ENCODE measurements around the gene FRMD3.

FRMD3 gene

GRCh38 chr9:83247732-83248131 lies 290.5 kb downstream of the FRMD3 start:
- H3K4ac ChIP-seq (ENCODE audit: low read depth in 1 of 2, low read length in 2 of 2), result no peak overlapping the region
- H2BK15ac ChIP-seq (ENCODE audit: low read depth, poor library complexity, severe bottlenecking), result no peak overlapping the region
- H2AFZ ChIP-seq (ENCODE audit: low read depth, low read length), result no peak overlapping the region
- H3K9me3 ChIP-seq (ENCODE audit: control insufficient read depth, low read length), result peaks cover 8% of the 10 kb centered on the region
- no peak overlapping the region for H3K4me3 ChIP-seq (ENCODE audit: insufficient read depth in 1 of 2, low read depth in 1 of 2, low read length in 2 of 2)
- no peak overlapping the region for H3K23ac ChIP-seq (ENCODE audit: low read length in 2 of 2)
- no peak overlapping the region for H2AK5ac ChIP-seq (ENCODE audit: low read length, severe bottlenecking)
- H3K9ac ChIP-seq (ENCODE audit: low read length), result no peak overlapping the region
- H3K18ac ChIP-seq (ENCODE audit: low read depth in 1 of 2, low read length in 2 of 2), result no peak overlapping the region
- no peaks in the 10 kb centered on the region for H3K79me1 ChIP-seq (replicated peaks; ENCODE audit: low read length, poor library complexity, severe bottlenecking)
- no peak overlapping the region for H3K14ac ChIP-seq (ENCODE audit: low read length in 2 of 2)
- H3K27ac ChIP-seq (ENCODE audit: low read length, poor library complexity, severe bottlenecking), result no peak overlapping the region
- H3K27me3 ChIP-seq (ENCODE audit: control insufficient read depth in 1 of 2, insufficient read depth in 1 of 2, low read length in 2 of 2), result no peaks in the 10 kb centered on the region
- peaks cover 0 to 14% of the 10 kb centered on the region in 2 experiments for H3K36me3 ChIP-seq (ENCODE audit: control insufficient read depth in 1 of 2, insufficient read depth in 2 of 2, low read depth in 1 of 2, low read length in 2 of 2)
- H2BK120ac ChIP-seq (ENCODE audit: low read depth, low read length), result no peak overlapping the region
- H4K91ac ChIP-seq (ENCODE audit: low read length), result no peak overlapping the region
- no peak overlapping the region for H4K8ac ChIP-seq (ENCODE audit: low read length)
- no peak for DNase-seq
- no peak overlapping the region for H2BK5ac ChIP-seq (ENCODE audit: low read depth, low read length, poor library complexity, severe bottlenecking)
- H3K4me1 ChIP-seq (ENCODE audit: control insufficient read depth, insufficient read depth, low read depth, low read length), result no peaks in the 10 kb centered on the region
- WGBS, result 75% methylated on average over 4 of the region's 4 CpGs
- no peak overlapping the region for H2BK12ac ChIP-seq (ENCODE audit: low read length in 2 of 2)
- no peak overlapping the region for H3K4me2 ChIP-seq (ENCODE audit: low read length, poor library complexity, severe bottlenecking)

DNA sequence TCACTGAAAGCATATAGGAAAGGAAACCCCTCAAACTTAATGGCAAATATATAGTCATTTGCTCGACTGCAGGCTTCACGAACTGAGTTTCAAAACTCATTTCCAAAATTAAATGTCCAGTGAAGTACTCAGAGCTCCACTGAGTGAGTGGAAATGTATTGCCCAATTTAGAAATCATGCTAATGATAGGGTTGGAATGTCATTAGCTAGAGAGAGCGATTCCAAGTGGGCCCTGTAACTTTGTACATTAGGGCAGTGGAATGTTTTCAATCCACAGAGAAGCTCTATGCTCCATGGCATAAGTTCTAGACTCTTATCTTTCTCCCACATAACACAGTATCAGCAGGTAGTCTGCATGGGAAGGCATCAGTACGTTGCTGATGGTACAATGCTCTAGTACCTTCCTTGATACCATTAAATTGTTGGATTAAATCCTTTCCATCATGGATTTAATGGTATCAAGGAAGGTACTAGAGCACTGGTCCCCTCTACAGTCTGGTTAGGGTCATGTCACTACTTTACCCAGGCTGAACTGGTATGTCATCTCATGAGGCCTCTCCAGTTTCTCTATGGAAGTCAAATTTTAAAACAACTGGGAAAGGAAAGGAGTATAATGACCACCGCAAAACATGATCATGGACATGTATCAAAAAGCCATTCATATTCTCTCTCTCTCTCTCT lies 292.1 kb downstream of the FRMD3 start:
- Histone ChIP-seq H3K27me3 (ENCODE audit: control insufficient read depth in 1 of 2, insufficient read depth in 1 of 2, low read length in 2 of 2) (no peaks in the 10 kb centered on the region), H2AK5ac (ENCODE audit: low read length, severe bottlenecking) (no peak overlapping the region), H3K27ac (ENCODE audit: low read length, poor library complexity, severe bottlenecking) (no peak overlapping the region), H2BK12ac (ENCODE audit: low read length in 2 of 2) (no peak overlapping the region), H3K4me1 (ENCODE audit: control insufficient read depth, insufficient read depth, low read depth, low read length) (no peaks in the 10 kb centered on the region), H2AFZ (ENCODE audit: low read depth, low read length) (no peak overlapping the region), H3K9me3 (ENCODE audit: control insufficient read depth, low read length) (no peaks in the 10 kb centered on the region), H3K18ac (ENCODE audit: low read depth in 1 of 2, low read length in 2 of 2) (no peak overlapping the region), H3K36me3 (ENCODE audit: control insufficient read depth in 1 of 2, insufficient read depth in 2 of 2, low read depth in 1 of 2, low read length in 2 of 2) (peaks cover 0 to 15% of the 10 kb centered on the region in 2 experiments), H3K4me3 (ENCODE audit: insufficient read depth in 1 of 2, low read depth in 1 of 2, low read length in 2 of 2) (no peak overlapping the region), H3K14ac (ENCODE audit: low read length in 2 of 2) (no peak overlapping the region), H4K91ac (ENCODE audit: low read length) (no peak overlapping the region), H2BK15ac (ENCODE audit: low read depth, poor library complexity, severe bottlenecking) (no peak overlapping the region), H2BK5ac (ENCODE audit: low read depth, low read length, poor library complexity, severe bottlenecking) (no peak overlapping the region), H3K4me2 (ENCODE audit: low read length, poor library complexity, severe bottlenecking) (no peak overlapping the region), H3K79me1 (replicated peaks; ENCODE audit: low read length, poor library complexity, severe bottlenecking) (no peaks in the 10 kb centered on the region), H2BK120ac (ENCODE audit: low read depth, low read length) (no peak overlapping the region), H3K4ac (ENCODE audit: low read depth in 1 of 2, low read length in 2 of 2) (no peak overlapping the region), H3K9ac (ENCODE audit: low read length) (no peak overlapping the region), H4K8ac (ENCODE audit: low read length) (no peak overlapping the region), H3K23ac (ENCODE audit: low read length in 2 of 2) (no peak overlapping the region)
- no peak for DNase-seq
- WGBS, result 89% methylated on average over 5 of the region's 5 CpGs

GRCh38 chr9:83242066-83242465 lies 296.1 kb downstream of the FRMD3 start:
- H3K79me1 ChIP-seq (replicated peaks; ENCODE audit: low read length, poor library complexity, severe bottlenecking), result no peaks in the 10 kb centered on the region
- H3K36me3 ChIP-seq (ENCODE audit: control insufficient read depth in 1 of 2, insufficient read depth in 2 of 2, low read depth in 1 of 2, low read length in 2 of 2), result peaks cover 0 to 9% of the 10 kb centered on the region in 2 experiments
- H3K4me3 ChIP-seq (ENCODE audit: insufficient read depth in 1 of 2, low read depth in 1 of 2, low read length in 2 of 2), result no peak overlapping the region
- no peaks in the 10 kb centered on the region for H3K9me3 ChIP-seq (ENCODE audit: control insufficient read depth, low read length)
- no peak overlapping the region for H2BK120ac ChIP-seq (ENCODE audit: low read depth, low read length)
- H2AFZ ChIP-seq (ENCODE audit: low read depth, low read length), result no peak overlapping the region
- no peak overlapping the region for H3K23ac ChIP-seq (ENCODE audit: low read length in 2 of 2)
- no peak overlapping the region for H3K4me2 ChIP-seq (ENCODE audit: low read length, poor library complexity, severe bottlenecking)
- H2BK5ac ChIP-seq (ENCODE audit: low read depth, low read length, poor library complexity, severe bottlenecking), result no peak overlapping the region
- H4K91ac ChIP-seq (ENCODE audit: low read length), result no peak overlapping the region
- no peak for DNase-seq
- no peak overlapping the region for H3K27ac ChIP-seq (ENCODE audit: low read length, poor library complexity, severe bottlenecking)
- WGBS, result no CpG with 5 or more reads among the region's 2 CpGs
- no peak overlapping the region for H2BK12ac ChIP-seq (ENCODE audit: low read length in 2 of 2)
- no peak overlapping the region for H4K8ac ChIP-seq (ENCODE audit: low read length)
- no peak overlapping the region for H2BK15ac ChIP-seq (ENCODE audit: low read depth, poor library complexity, severe bottlenecking)
- H3K18ac ChIP-seq (ENCODE audit: low read depth in 1 of 2, low read length in 2 of 2), result no peak overlapping the region
- no peaks in the 10 kb centered on the region for H3K4me1 ChIP-seq (ENCODE audit: control insufficient read depth, insufficient read depth, low read depth, low read length)
- H3K4ac ChIP-seq (ENCODE audit: low read depth in 1 of 2, low read length in 2 of 2), result no peak overlapping the region
- no peaks in the 10 kb centered on the region for H3K27me3 ChIP-seq (ENCODE audit: control insufficient read depth in 1 of 2, insufficient read depth in 1 of 2, low read length in 2 of 2)
- no peak overlapping the region for H3K14ac ChIP-seq (ENCODE audit: low read length in 2 of 2)
- no peak overlapping the region for H3K9ac ChIP-seq (ENCODE audit: low read length)
- H2AK5ac ChIP-seq (ENCODE audit: low read length, severe bottlenecking), result no peak overlapping the region

GRCh38 chr9:83240671-83241070 lies 297.5 kb downstream of the FRMD3 start:
- 74% methylated on average over 4 of the region's 4 CpGs for WGBS
- Histone ChIP-seq H3K79me1 (replicated peaks; ENCODE audit: low read length, poor library complexity, severe bottlenecking) (no peaks in the 10 kb centered on the region), H3K4me2 (ENCODE audit: low read length, poor library complexity, severe bottlenecking) (no peak overlapping the region), H3K23ac (ENCODE audit: low read length in 2 of 2) (no peak overlapping the region), H2AK5ac (ENCODE audit: low read length, severe bottlenecking) (no peak overlapping the region), H2BK5ac (ENCODE audit: low read depth, low read length, poor library complexity, severe bottlenecking) (no peak overlapping the region), H4K8ac (ENCODE audit: low read length) (no peak overlapping the region), H3K9ac (ENCODE audit: low read length) (no peak overlapping the region), H3K4me3 (ENCODE audit: insufficient read depth in 1 of 2, low read depth in 1 of 2, low read length in 2 of 2) (no peak overlapping the region), H2BK15ac (ENCODE audit: low read depth, poor library complexity, severe bottlenecking) (no peak overlapping the region), H4K91ac (ENCODE audit: low read length) (no peak overlapping the region), H3K27ac (ENCODE audit: low read length, poor library complexity, severe bottlenecking) (no peak overlapping the region), H2AFZ (ENCODE audit: low read depth, low read length) (no peak overlapping the region), H3K4me1 (ENCODE audit: control insufficient read depth, insufficient read depth, low read depth, low read length) (no peaks in the 10 kb centered on the region), H2BK12ac (ENCODE audit: low read length in 2 of 2) (no peak overlapping the region), H3K14ac (ENCODE audit: low read length in 2 of 2) (no peak overlapping the region), H3K18ac (ENCODE audit: low read depth in 1 of 2, low read length in 2 of 2) (no peak overlapping the region), H3K27me3 (ENCODE audit: control insufficient read depth in 1 of 2, insufficient read depth in 1 of 2, low read length in 2 of 2) (no peaks in the 10 kb centered on the region), H2BK120ac (ENCODE audit: low read depth, low read length) (no peak overlapping the region), H3K9me3 (ENCODE audit: control insufficient read depth, low read length) (no peaks in the 10 kb centered on the region), H3K36me3 (ENCODE audit: control insufficient read depth in 1 of 2, insufficient read depth in 2 of 2, low read depth in 1 of 2, low read length in 2 of 2) (peaks cover 0 to 9% of the 10 kb centered on the region in 2 experiments), H3K4ac (ENCODE audit: low read depth in 1 of 2, low read length in 2 of 2) (no peak overlapping the region)
- DNase-seq, result no peak
